Transverse colon (tissue), 4 donors: ENCODE data around the gene DCBLD2. TPM values are rescaled to one million over a fixed set of nuclear protein-coding genes. Genes with fewer than 3 reads are reported as not detected.
"Not testable (repeated sequence)": the region's sequence is repeated elsewhere in the genome, so short reads cannot be mapped to it uniquely, and the experiment has no call there.

Experiments used
- DNase-seq: peaks from one replicate; pipeline ENCODE4 v3.0.0-alpha.2; 2019
- H3K27ac ChIP-seq, 4 donors: fragments of 200-600 bp; sonication (generic); 2 replicates each; pipeline ENCODE4 v1.5.1; 2016 to 2018; ENCODE audit warnings: inconsistent platforms in 4 of 4
- H3K27me3 ChIP-seq: fragments of 200-600 bp; sonication (generic); 2 replicates; pipeline ENCODE4 v1.5.1; 2017; ENCODE audit warnings: inconsistent platforms
- H3K36me3 ChIP-seq, 4 donors: fragments of 200-600 bp; sonication (generic); 2 replicates each; pipeline ENCODE4 v1.5.1; 2017 to 2019; ENCODE audit warnings: inconsistent platforms in 4 of 4
- H3K4me1 ChIP-seq, 4 donors: fragments of 200-600 bp; sonication (generic); 2 replicates each; pipeline ENCODE4 v1.5.1; 2017 to 2020; ENCODE audit warnings: inconsistent platforms in 4 of 4
- H3K4me3 ChIP-seq, 4 donors: fragments of 200-600 bp; sonication (generic); 1 replicate in 1 of 4; 2 replicates in 3 of 4; pipeline versions ENCODE4 v1.5.1 to v1.6.1; 2017 to 2019; ENCODE audit warnings: inconsistent platforms in 4 of 4
- H3K9me3 ChIP-seq, 2 donors: fragments of 200-600 bp; sonication (generic); 2 replicates each; pipeline ENCODE4 v1.5.1; 2017 to 2019; ENCODE audit warnings: inconsistent platforms in 2 of 2
- EP300 ChIP-seq: sonication (generic); formaldehyde crosslinking; IDR thresholded peaks from one replicate; pipeline ENCODE4 v1.6.1; 2017; ENCODE audit warnings: antibody characterized with exemption, low read depth
- POLR2A ChIP-seq: fragments of 450-650 bp; IDR thresholded peaks from one replicate; pipeline ENCODE4 v1.6.1; 2016; ENCODE audit warnings: antibody characterized with exemption, mild to moderate bottlenecking, moderate library complexity
- POLR2AphosphoS5 ChIP-seq, 3 donors: sonication (generic); formaldehyde crosslinking; IDR thresholded peaks; one replicate each; pipeline ENCODE4 v1.6.1; 2016; ENCODE audit warnings: antibody characterized with exemption in 3 of 3
- WGBS, 2 donors: methylation state at CpG; one replicate each; pipeline ENCODE4 v1.1.5; 2018; ENCODE audit warnings: low coverage in 1 of 2; 5-methylcytosine and 5-hydroxymethylcytosine counted together
- in situ Hi-C, 4 donors: fragments of 200-750 bp; cut with MboI; loops; one replicate each; pipeline versions ENCODE4 v1.15.0 to v1.15.1; 2017; ENCODE audit warnings: low sequenced_read_pairs in 3 of 4, low pct_ligation_motif_present in 1 of 4, low pct_unique_long_range_greater_than_20kb in 1 of 4
- intact Hi-C: fragments of 100-400 bp; cut with DNase I; formaldehyde crosslinking; loops from one replicate; pipeline ENCODE4 v1.15.1; 2023; ENCODE audit warnings: low total_unique reads
- total RNA-seq, 4 donors: library from RNA; depleted of rRNA; stranded (reverse); fragments of >200 nt; gene quantifications; one replicate each; pipeline ENCODE4 v1.1.0, GENCODE V29; 2016
- TF ChIP-seq, protein P1 (sequence below), 5 experiments: fragments of 200-600 bp in 3 of 5; fragments of 450-650 bp in 2 of 5; sonication (generic) in 3 of 5; IDR thresholded peaks; 1 replicate in 2 of 5; 2 replicates in 3 of 5; pipeline ENCODE4 v1.5.1; 2016 to 2017; ENCODE audit warnings: antibody characterized with exemption in 5 of 5, inconsistent platforms in 3 of 5, mild to moderate bottlenecking in 2 of 5, moderate library complexity in 1 of 5

Gene DCBLD2
- total RNA-seq, 4 donors from 2014 or later: 14.3 to 20.6 (median 18.4) TPM

DNA sequence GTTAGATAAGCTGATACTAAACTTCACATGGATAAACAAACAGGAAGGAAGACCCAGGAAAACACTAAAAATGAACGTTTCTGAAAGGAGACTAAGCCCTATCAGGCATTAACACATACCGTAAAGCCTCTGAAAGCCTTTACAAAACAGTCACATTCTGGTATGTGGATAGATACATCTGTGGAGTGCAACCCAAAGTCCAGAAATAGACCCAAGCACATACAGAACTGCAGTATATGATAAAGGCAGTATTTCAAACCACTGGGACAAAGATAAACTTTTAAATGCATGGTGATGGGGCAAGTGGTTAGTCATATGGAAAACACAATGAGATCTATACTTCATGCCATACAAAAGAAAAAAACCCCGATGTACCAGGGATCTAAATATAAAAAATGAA, 26.0 kb downstream of the DCBLD2 start:
- Histone ChIP-seq H3K27me3 (no peaks in the 10 kb centered on the region), H3K4me3 (no peak overlapping the region), H3K9me3 (no peaks in the 10 kb centered on the region), H3K4me1 (no peaks in the 10 kb centered on the region), H3K36me3 (no peaks in the 10 kb centered on the region), H3K27ac (no peak overlapping the region)
- DNase-seq: no peak
- intact Hi-C loops (no loop called here), in situ Hi-C loops (no loop called here)
- TF ChIP-seq POLR2A (no peak), POLR2AphosphoS5 (IDR thresholded peaks at IDR 0.05) (no peak), EP300 (no peak)
- TF ChIP-seq, protein P1, sequence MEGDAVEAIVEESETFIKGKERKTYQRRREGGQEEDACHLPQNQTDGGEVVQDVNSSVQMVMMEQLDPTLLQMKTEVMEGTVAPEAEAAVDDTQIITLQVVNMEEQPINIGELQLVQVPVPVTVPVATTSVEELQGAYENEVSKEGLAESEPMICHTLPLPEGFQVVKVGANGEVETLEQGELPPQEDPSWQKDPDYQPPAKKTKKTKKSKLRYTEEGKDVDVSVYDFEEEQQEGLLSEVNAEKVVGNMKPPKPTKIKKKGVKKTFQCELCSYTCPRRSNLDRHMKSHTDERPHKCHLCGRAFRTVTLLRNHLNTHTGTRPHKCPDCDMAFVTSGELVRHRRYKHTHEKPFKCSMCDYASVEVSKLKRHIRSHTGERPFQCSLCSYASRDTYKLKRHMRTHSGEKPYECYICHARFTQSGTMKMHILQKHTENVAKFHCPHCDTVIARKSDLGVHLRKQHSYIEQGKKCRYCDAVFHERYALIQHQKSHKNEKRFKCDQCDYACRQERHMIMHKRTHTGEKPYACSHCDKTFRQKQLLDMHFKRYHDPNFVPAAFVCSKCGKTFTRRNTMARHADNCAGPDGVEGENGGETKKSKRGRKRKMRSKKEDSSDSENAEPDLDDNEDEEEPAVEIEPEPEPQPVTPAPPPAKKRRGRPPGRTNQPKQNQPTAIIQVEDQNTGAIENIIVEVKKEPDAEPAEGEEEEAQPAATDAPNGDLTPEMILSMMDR (IDR thresholded peaks at IDR 0.05): no peak
- WGBS, 2 donors: 45 to 65% methylated on average over 3 of the region's 3 CpGs

DNA sequence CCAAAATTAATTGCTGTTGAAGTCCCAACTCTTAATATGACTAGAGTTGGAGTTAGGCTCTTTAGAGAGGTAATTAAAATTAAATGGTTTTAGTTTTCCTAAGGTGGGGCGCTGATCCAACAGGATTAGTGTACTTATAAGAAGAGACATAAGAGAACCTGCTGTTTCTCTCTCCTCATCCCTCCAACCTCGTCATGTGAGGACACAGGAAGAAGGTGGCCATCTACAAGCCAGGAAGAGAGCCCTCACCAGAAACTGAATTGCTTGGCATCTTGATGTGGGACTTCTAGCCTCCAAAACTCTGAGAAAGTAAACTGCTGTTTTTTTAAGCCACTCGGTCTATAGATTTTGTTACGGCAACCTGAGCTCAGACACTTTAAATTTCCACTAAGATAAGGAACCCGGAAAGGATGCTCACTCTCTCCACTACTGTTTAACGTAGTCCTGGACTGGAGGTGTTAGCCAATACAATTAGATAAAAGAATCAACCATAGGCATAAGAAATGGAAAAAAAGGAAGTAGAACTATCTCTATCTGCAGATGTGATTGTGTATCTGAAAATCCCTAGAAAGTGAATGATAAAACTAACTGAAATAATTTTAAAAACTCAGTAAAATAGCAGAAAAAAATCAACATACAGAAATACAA, 26.8 kb downstream of the DCBLD2 start:
- in situ Hi-C loops: no loop called here
- H3K27ac ChIP-seq: no peak overlapping the region
- WGBS, 2 donors: 78 to 92% methylated on average over 4 to 6 of the region's 6 CpGs
- H3K27me3 ChIP-seq: no peaks in the 10 kb centered on the region
- H3K9me3 ChIP-seq: no peaks in the 10 kb centered on the region
- no peak overlapping the region for H3K4me3 ChIP-seq
- intact Hi-C loops: loop anchor here (1.0 kb wide), 1 partner anchor 9 kb away; no protein-coding TSS in a partner anchor
- no peak for DNase-seq
- TF ChIP-seq POLR2AphosphoS5 (IDR thresholded peaks at IDR 0.05): no peak
- TF ChIP-seq, protein P1 (IDR thresholded peaks at IDR 0.05): no peak
- no peak for TF ChIP-seq POLR2A
- TF ChIP-seq EP300: no peak
- H3K36me3 ChIP-seq: no peaks in the 10 kb centered on the region
- H3K4me1 ChIP-seq: no peaks in the 10 kb centered on the region

DNA sequence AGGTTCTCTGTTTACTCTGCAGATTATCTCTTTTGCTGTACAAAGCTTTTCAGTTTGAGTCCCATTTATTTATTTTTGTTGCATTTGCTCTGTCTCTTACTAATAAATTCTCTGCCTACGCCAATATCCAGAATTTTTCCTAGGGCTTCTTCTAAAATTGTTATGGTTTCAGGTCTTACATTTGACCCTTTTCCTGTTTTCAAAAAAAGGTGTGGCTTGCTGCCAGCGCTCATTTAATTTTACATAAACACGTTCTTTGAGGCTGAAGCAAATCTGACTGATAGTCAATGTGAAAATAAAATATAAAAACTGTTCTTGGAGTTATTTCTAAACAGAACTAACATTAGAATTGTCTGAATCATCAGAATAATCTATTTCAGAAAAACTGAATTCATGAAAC, 32.1 kb downstream of the DCBLD2 start:
- Histone ChIP-seq H3K4me1 (no peaks in the 10 kb centered on the region), H3K9me3 (no peaks in the 10 kb centered on the region), H3K27ac (no peak overlapping the region), H3K4me3 (no peak overlapping the region), H3K36me3 (no peaks in the 10 kb centered on the region), H3K27me3 (no peaks in the 10 kb centered on the region)
- TF ChIP-seq POLR2A: no peak
- TF ChIP-seq EP300: no peak
- TF ChIP-seq POLR2AphosphoS5 (IDR thresholded peaks at IDR 0.05): no peak
- TF ChIP-seq, protein P1 (IDR thresholded peaks at IDR 0.05): no peak
- intact Hi-C loops: no loop called here
- 85 to 88% methylated on average over 3 of the region's 3 CpGs for WGBS, 2 donors
- in situ Hi-C loops: no loop called here
- no peak for DNase-seq

DNA sequence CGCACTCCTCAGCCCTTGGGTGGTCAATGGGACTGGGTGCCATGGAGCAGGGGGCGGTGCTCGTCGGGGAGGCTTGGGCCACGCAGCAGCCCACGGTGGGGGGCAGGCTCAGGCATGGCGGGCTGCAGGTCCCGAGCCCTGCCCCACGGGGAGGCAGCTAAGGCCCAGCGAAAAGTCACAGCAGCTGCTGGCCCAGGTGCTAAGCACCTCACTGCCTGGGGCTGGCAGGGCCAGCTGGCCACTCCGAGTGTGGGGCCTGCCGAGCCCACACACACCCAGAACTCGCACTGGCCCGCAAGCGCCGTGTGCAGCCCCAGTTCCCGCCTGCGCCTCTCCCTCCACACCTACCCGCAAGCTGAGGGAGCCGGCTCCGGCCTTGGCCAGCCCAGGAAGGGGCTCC, 43.5 kb downstream of the DCBLD2 start:
- H3K4me3 ChIP-seq, H3K4me1 ChIP-seq, H3K27ac ChIP-seq, H3K36me3 ChIP-seq, DNase-seq, intact Hi-C loops, in situ Hi-C loops, H3K9me3 ChIP-seq, H3K27me3 ChIP-seq: not testable (repeated sequence)
- WGBS, 2 donors: 93% methylated on average over 19 of the region's 21 CpGs; no CpG with 5 or more reads in 1 of the 2 donors

DNA sequence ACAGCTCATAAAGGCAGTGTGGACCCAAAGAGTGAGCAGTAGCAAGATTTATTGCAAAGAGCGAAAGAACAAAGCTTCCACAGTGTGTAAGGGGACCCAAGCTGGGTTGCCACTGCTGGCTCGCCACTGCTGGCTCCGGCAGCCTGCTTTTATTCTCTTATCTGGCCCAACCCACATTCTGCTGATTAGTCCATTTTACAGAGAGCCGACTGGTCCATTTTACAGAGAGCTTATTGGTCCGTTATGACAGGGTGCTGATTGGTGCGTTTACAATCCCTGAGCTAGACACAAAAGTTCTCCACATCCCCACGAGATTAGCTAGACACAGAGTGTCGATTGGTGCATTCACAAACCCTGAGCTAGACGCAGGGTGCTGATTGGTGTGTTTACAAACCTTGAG, 44.2 kb downstream of the DCBLD2 start:
- H3K4me1 ChIP-seq, H3K36me3 ChIP-seq, H3K4me3 ChIP-seq, H3K27me3 ChIP-seq, H3K27ac ChIP-seq, DNase-seq, in situ Hi-C loops, H3K9me3 ChIP-seq, intact Hi-C loops: not testable (repeated sequence)
- WGBS, 2 donors: 89 to 95% methylated on average over 4 to 9 of the region's 9 CpGs
